Measurements from ENCODE around the gene TACC2. TPM values are rescaled to one million over a fixed set of nuclear protein-coding genes. Genes with fewer than 3 reads are reported as not detected.

TACC2 gene
- total and polyA plus RNA-seq, 5 donors from 2014 or later = not detected

GRCh38 chr10:122302315-122302714 is 313.4 kb downstream of the TACC2 start:
- no peak for DNase-seq
- no peaks in the 10 kb centered on the region for H3K36me3 ChIP-seq (ENCODE audit: control insufficient read depth, insufficient read depth, low read length)
- Mint-ChIP-seq H3K4me1 (peaks cover 0 to 9% (median 1%) of the 10 kb centered on the region in 4 donors), H3K36me3 (no peaks in the 10 kb centered on the region), H3K9me3 (peaks cover 0 to 9% (median 2%) of the 10 kb centered on the region in 7 donors), H3K27ac (no peak overlapping the region), H3K4me3 (no peak overlapping the region), H3K27me3 (peaks cover 27% of the 10 kb centered on the region)
- no peaks in the 10 kb centered on the region for H3K9me3 ChIP-seq (ENCODE audit: control insufficient read depth in 2 of 2, low read length in 2 of 2)
- no peaks in the 10 kb centered on the region for H3K27me3 ChIP-seq (ENCODE audit: control insufficient read depth, insufficient read depth, low read length)
- H3K4me3 ChIP-seq (ENCODE audit: low read depth, low read length) = no peak overlapping the region
- ATAC-seq (ENCODE audit: low read depth in 2 of 2) = no peak
- H3K4me1 ChIP-seq (ENCODE audit: control insufficient read depth, insufficient read depth, low read length, poor library complexity, severe bottlenecking) = peaks cover 7% of the 10 kb centered on the region
- no peak overlapping the region for H3K27ac ChIP-seq (ENCODE audit: insufficient read depth, low read length, poor library complexity, severe bottlenecking)

GRCh38 chr10:122303271-122304053 is 314.5 kb downstream of the TACC2 start:
- H3K4me3 ChIP-seq (ENCODE audit: low read depth, low read length) = no peak overlapping the region
- peaks cover 6% of the 10 kb centered on the region for H3K4me1 ChIP-seq (ENCODE audit: control insufficient read depth, insufficient read depth, low read length, poor library complexity, severe bottlenecking)
- Mint-ChIP-seq H3K27me3 (peaks cover 26% of the 10 kb centered on the region), H3K4me1 (peaks cover 0 to 8% (median 1%) of the 10 kb centered on the region in 4 donors), H3K9me3 (peaks cover 0 to 9% (median 2%) of the 10 kb centered on the region in 7 donors), H3K4me3 (no peak overlapping the region), H3K36me3 (no peaks in the 10 kb centered on the region), H3K27ac (no peak overlapping the region)
- H3K27ac ChIP-seq (ENCODE audit: insufficient read depth, low read length, poor library complexity, severe bottlenecking) = no peak overlapping the region
- ATAC-seq (ENCODE audit: low read depth in 2 of 2) (no peak), DNase-seq (no peak)
- H3K9me3 ChIP-seq (ENCODE audit: control insufficient read depth in 2 of 2, low read length in 2 of 2) = no peaks in the 10 kb centered on the region
- H3K27me3 ChIP-seq (ENCODE audit: control insufficient read depth, insufficient read depth, low read length) = no peaks in the 10 kb centered on the region
- no peaks in the 10 kb centered on the region for H3K36me3 ChIP-seq (ENCODE audit: control insufficient read depth, insufficient read depth, low read length)

Other genes with a start within 250 kb of the TACC2 start
- gene ATE1, start 61.1 kb upstream of the TACC2 start, total RNA-seq = 34.5 TPM
- gene ATE1, start 61.1 kb upstream of the TACC2 start, polyA plus RNA-seq = 10 to 100 TPM; 29.9 to 39.5 (median 34.3) TPM
- gene NSMCE4A, start 13.9 kb upstream of the TACC2 start, total RNA-seq = 52.0 TPM
- 10 to 100 TPM; 42.7 to 59.7 (median 56.7) TPM for gene NSMCE4A, start 13.9 kb upstream of the TACC2 start, polyA plus RNA-seq